Non-pigmented ciliary epithelial cell (primary cell): ENCODE results near the gene SF3B3.

Experiments used
- DNase-seq: peaks from one replicate; pipeline ENCODE4 v3.0.0-alpha.2; 2010; ENCODE audit warnings: low read depth

SF3B3 gene

DNA sequence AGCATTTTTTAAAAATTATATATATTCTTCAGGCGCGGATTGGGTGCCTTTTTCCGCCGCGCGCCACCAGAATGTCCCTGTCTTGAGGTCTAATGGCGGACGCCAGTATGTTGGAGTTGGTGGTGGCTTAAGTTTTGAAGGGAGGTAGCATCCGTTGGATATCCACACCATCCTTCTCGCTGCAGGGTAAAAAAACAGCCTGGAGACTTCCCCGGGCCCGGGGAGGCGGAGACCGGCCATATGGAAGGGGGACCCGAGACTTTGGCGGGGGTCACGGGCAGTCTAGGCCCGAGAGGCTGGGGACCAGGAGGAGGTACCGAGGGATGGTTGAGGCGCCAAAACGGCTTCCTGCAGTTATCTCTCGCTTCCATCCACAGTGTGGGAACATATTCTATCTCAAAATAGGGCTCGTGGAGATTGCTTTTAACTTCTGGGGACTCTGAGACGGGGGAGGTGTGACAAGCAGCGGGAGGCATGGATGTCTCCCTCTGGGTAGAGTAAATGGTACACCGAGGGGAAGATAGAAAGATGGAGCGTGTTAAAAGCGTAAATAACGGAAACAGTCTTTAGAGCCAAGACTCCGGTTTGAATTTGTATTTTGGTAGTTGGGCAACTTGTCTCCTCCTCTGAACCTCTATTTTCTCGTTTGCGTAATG is at the start of gene SF3B3:
TSS of gene SF3B3 (plus strand) at position 74 of the 656 bp plus-strand sequence. CDS start 2,841 bp downstream, outside the sequence.
- no peak for DNase-seq

GRCh38 chr16:70474320-70475053 is 49.1 kb upstream of the SF3B3 start:
- DNase-seq, result no peak

GRCh38 chr16:70475054-70475871 is 48.4 kb upstream of the SF3B3 start:
- DNase-seq, result no peak

DNA sequence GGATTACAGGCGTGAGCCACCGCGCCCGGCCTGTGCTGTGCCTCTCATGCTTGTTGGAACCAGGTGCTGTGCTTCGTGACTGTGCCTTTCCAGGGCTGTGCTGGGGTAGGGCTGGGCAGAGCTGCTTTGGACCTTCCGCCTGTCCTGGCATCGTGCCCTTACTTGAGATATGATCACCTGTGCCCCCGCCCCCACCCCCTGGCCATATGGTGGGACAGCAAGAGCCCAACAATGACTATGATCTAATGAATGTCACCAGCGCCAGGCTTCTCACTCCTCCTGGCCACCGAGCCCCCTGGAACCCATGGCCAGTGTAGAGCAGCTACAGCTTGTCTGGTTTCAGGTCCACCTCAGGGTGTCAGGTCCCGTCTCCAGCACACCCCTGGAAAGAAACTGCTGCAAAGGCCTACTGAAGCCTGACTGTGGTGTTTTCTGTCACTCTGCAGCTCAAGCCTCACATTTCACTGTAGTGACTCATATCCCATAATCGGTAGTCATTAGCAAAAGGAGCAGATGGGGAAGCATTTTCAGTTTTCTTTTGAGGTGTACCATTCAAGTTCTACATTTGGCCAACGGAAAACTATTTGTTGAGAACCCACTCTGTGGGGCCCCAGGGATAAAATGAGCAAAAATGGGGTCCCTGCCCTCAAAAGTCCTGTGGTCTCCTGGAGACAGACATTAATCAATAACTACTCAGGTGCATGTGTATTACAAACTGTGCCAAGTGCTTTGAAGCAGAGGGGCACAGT is 47.2 kb upstream of the SF3B3 start:
- DNase-seq, result peak; percentile 60

- DNase-seq, result no peak
Observed at GRCh38 chr16:70478169-70478568, 45.4 kb upstream of the SF3B3 start.

DNA sequence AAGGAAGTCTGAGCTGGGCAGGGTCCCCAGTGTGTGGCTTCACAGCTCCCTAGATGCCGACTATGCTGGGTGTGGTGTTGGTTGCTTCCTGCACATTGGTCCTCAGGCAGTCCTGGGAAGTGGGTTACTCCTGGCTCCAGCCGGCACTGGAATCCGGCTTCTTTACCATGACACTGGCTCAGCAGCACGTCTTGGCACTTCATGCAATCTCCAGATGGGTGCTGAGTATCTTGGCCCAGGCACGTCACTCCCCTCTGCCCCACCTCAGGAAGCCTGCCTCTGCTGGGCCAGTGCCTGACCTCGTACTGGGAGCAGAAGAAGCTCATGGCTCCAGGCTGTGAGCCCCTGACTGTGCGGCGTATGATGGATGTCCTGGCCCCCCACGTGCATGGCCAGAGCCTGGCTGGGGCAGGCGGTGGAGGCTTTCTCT is 44.7 kb upstream of the SF3B3 start:
- DNase-seq, result no peak

GRCh38 chr16:70480127-70481105 is 43.2 kb upstream of the SF3B3 start:
- DNase-seq, result no peak

GRCh38 chr16:70481929-70482536 is 41.6 kb upstream of the SF3B3 start:
- no peak for DNase-seq

DNA sequence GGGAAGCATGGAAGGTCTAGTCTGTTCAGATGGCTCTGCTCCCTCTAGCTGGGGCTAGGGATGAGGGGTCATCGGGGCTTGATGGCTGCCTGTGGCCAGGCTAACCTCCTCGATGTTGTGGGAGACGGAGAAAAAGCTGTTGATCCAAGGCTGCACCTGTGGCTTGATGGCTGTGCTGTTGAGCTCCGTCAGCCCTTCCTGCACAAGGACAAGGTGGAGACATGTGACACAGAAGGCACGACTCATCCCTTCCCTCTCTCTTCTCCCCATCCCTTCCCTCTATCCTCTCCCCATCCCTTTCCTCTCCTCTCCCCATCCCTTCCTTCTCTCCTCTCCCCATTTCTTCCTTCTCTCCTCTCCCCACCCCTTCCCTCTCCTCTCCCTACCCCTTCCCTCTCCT is 41.0 kb upstream of the SF3B3 start:
- DNase-seq, result no peak

- DNase-seq, result no peak
Observed at GRCh38 chr16:70483426-70483825, 40.2 kb upstream of the SF3B3 start.

DNA sequence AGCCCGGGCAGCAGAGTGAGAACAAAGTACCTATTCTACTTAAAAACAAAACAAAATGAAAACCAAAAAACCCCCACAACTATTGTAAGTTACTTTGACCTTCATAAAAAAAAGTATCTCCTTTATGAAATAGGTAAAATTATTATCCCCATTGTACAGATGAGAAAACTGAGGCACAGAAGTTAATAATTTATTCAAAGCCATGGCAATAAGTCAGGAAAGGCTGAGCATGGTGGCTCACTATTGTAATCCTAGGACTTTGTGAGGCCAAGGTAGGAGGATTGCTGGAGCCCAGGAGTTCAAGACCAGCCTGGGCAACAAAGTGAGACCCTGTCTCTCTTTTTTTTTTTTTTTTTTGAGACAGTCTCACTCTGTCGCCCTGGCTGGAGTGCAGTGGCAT is 38.7 kb upstream of the SF3B3 start:
- no peak for DNase-seq

- DNase-seq, result no peak
Observed at GRCh38 chr16:70490261-70490660, 33.4 kb upstream of the SF3B3 start.

DNA sequence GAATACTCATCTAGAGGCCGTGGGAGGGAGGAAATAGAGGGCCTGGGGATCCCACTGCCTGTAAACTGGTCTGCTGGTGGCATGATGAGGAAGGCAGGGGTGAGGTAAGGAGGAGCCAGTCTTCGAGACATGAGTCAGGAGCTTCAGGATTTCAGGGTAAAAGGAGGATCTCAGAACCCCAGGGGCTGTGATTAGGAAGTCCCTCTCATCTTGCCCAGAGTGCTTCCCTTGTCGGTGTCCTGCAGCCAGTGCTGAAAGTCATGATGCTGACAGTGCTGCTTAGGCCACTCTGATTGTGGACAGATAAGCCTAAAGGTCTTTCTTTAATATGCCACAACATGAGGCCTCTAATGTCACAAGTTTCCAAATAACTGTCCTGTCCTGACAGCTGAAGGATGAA is 29.8 kb upstream of the SF3B3 start:
- no peak for DNase-seq

- no peak for DNase-seq
Observed at GRCh38 chr16:70494202-70494770, 29.3 kb upstream of the SF3B3 start.

- DNase-seq, result no peak
Observed at GRCh38 chr16:70494777-70495176, 28.8 kb upstream of the SF3B3 start.

DNA sequence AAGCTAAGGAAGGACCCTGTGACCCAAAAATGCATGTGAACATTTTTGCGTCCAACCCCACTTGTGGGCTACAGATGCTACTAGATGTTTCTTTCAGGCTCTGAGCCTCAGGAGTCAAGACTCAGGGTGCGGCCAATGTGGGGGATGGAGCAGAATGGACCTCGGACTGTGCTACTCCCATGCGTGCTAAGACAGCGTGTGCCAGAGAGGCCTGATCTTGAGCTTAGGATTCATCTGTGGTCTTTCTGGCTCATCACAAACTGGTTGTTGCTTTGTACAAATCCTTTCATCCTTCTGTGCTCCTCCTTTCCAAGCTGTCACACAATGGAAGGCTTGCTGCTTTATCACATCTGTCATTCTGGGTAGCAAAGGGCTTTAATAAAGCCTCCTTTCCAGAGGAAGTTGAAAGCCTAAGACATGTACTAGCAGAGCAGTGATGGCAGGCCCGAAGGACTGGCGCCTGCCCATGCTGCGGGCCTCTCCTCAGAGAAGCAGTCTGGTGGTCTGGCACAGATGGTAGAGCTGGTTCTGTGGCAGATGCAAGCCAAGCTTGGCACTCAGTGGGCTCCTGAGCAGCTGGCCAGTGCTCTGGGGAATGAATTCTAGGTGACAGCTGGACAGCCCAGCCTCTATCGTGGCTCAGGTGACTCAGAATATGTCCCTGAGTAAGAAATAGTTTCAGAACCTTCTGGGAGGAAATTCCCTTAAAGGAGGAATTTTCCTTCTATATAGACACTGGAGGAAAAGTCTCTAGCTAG is 28.0 kb upstream of the SF3B3 start:
- DNase-seq, result no peak

DNA sequence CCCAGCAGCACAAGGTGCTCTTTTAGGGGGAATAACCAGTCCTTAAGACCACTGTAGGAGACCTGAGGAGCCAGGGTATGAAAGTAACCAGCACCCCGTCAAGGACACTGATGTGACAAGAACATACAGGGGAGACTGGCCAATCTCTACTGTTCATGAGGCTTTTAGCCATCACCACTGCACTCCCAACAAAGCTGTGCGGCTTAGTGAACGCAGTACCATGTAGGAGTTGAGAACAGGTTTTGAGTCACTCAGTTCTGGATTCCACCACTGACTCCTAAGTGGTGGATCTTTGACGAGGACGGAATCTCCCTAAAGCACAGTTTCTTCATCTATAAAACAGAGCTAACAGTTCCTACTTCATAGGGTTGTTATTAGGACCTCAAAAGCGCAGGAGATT is 27.1 kb upstream of the SF3B3 start:
- no peak for DNase-seq

- DNase-seq, result no peak
Observed at GRCh38 chr16:70508752-70509151, 14.9 kb upstream of the SF3B3 start.

GRCh38 chr16:70510216-70510615 is 13.4 kb upstream of the SF3B3 start:
- no peak for DNase-seq
